ENCODE data around the gene JPH4. TPM values are rescaled to one million over a fixed set of nuclear protein-coding genes. Genes with fewer than 3 reads are reported as not detected.

The JPH4 gene
- polyA plus RNA-seq, 1 of the 3 experiments (the other 2 are of a cell fraction): 8.7 TPM

DNA sequence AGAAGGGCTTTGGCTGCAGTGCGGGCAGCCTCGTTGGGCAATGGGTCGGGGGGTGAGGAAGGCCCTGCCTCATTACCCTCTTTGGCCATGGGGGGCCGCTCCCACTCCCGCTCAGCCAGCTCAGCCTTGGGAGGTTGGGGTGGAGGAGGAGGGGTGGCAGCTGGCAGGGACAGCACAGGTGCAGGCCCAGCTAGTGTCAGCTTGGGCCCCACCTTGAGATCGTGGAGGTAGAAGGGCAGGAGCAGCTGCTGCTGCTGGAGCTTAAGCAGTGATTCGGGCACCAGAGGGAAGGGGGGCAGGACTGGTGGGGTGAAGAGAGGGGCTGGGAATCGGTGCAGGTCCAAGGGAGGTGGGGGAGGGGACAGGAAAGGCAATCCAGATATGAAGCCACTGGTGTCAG lies 53.0 kb downstream of the JPH4 start:
- POLR2A ChIA-PET: no interaction called here
- WGBS (ENCODE audit: low lambda C conversion rate): 58% methylated on average over 3 of the region's 8 CpGs
- DNase-seq: no peak

DNA sequence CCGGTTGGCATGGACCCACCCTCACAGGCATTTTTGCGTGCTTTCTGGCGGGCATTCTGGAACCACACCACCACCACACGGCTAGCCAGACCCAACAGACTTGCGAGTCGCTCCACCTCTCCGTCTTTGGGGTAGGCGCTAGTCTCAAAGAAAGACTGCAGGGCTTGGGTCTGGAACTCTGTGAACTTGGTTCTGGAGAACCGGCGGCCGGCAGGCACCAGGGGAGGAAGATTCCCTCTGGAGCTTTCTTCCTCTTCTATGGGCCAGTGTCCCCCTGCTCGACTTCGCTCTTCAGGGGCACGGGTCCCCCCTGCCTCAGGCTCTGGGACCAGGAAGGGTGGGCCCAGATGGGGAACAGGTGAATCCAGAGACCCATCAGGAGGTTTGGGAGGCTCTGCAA lies 53.6 kb downstream of the JPH4 start:
- no peaks in the 10 kb centered on the region for H3K9me2 ChIP-seq
- no peak overlapping the region for H3K4me2 ChIP-seq
- DNase-seq: no peak
- H3K27me3 ChIP-seq (ENCODE audit: insufficient read depth): no peaks in the 10 kb centered on the region
- no peak overlapping the region for H2AFZ ChIP-seq (ENCODE audit: low read depth)
- H4K20me1 ChIP-seq (ENCODE audit: insufficient read depth): no peaks in the 10 kb centered on the region
- no peaks in the 10 kb centered on the region for H3F3A ChIP-seq (replicated peaks; ENCODE audit: insufficient read depth)
- peaks cover 0 to 8% of the 10 kb centered on the region in 2 experiments for H3K36me3 ChIP-seq (replicated peaks in 1 of 2; ENCODE audit: control insufficient read depth in 1 of 2, insufficient read depth in 2 of 2, low read length in 1 of 2)
- H3K4me1 ChIP-seq (ENCODE audit: control insufficient read depth in 1 of 2, insufficient read depth in 2 of 2, low read depth in 1 of 2, low read length in 1 of 2): peaks cover 0 to 4% of the 10 kb centered on the region in 2 experiments; a peak in 1 of 4 replicates
- 93% methylated on average over 10 of the region's 14 CpGs for WGBS (ENCODE audit: low lambda C conversion rate)
- H3K4me3 ChIP-seq (ENCODE audit: low read depth in 2 of 2, low read length in 1 of 2): no peak overlapping the region
- ChIA-PET POLR2A (interaction anchor here (0.7 kb wide), 1 partner anchor 800 kb away, joined by 3 read pairs; no protein-coding TSS in a partner anchor), CTCF (interaction anchor here (0.8 to 11.4 kb wide), 5 partner anchors 12 to 46 kb away, joined by 3 to 74 read pairs (median 5); no protein-coding TSS in a partner anchor)
- H3K9me3 ChIP-seq: no peaks in the 10 kb centered on the region
- no peaks in the 10 kb centered on the region for H3K79me2 ChIP-seq (ENCODE audit: insufficient read depth)
- H3K27ac ChIP-seq (ENCODE audit: low read depth in 2 of 2, low read length in 1 of 2): no peak overlapping the region
- no peak overlapping the region for H3K9ac ChIP-seq
- TF ChIP-seq, protein P1, sequence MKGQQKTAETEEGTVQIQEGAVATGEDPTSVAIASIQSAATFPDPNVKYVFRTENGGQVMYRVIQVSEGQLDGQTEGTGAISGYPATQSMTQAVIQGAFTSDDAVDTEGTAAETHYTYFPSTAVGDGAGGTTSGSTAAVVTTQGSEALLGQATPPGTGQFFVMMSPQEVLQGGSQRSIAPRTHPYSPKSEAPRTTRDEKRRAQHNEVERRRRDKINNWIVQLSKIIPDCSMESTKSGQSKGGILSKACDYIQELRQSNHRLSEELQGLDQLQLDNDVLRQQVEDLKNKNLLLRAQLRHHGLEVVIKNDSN (IDR thresholded peaks at IDR 0.05; ENCODE audit: borderline replicate concordance, low read depth): no peak
- TF ChIP-seq RAD21 (IDR thresholded peaks at IDR 0.05; ENCODE audit: low read length) (no peak), RFX5 (IDR thresholded peaks at IDR 0.05; ENCODE audit: low read length) (no peak), GATA2 (CRISPR knock-in tag; IDR thresholded peaks at IDR 0.05) (no peak), RCOR1 (IDR thresholded peaks at IDR 0.05; ENCODE audit: low read length) (no peak), TEAD4 (IDR thresholded peaks at IDR 0.05; ENCODE audit: borderline replicate concordance, insufficient read depth) (no peak), ELF1 (IDR thresholded peaks at IDR 0.05) (no peak), SIN3A (IDR thresholded peaks at IDR 0.05; ENCODE audit: borderline replicate concordance, low read depth, low read length) (no peak)
- TF ChIP-seq, protein P2, sequence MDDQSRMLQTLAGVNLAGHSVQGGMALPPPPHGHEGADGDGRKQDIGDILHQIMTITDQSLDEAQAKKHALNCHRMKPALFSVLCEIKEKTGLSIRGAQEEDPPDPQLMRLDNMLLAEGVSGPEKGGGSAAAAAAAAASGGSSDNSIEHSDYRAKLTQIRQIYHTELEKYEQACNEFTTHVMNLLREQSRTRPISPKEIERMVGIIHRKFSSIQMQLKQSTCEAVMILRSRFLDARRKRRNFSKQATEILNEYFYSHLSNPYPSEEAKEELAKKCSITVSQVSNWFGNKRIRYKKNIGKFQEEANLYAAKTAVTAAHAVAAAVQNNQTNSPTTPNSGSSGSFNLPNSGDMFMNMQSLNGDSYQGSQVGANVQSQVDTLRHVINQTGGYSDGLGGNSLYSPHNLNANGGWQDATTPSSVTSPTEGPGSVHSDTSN (IDR thresholded peaks at IDR 0.05): no peak
- TF ChIP-seq, protein P3, sequence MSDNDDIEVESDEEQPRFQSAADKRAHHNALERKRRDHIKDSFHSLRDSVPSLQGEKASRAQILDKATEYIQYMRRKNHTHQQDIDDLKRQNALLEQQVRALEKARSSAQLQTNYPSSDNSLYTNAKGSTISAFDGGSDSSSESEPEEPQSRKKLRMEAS (IDR thresholded peaks at IDR 0.05; ENCODE audit: low read depth): no peak
- TF ChIP-seq, protein P4, sequence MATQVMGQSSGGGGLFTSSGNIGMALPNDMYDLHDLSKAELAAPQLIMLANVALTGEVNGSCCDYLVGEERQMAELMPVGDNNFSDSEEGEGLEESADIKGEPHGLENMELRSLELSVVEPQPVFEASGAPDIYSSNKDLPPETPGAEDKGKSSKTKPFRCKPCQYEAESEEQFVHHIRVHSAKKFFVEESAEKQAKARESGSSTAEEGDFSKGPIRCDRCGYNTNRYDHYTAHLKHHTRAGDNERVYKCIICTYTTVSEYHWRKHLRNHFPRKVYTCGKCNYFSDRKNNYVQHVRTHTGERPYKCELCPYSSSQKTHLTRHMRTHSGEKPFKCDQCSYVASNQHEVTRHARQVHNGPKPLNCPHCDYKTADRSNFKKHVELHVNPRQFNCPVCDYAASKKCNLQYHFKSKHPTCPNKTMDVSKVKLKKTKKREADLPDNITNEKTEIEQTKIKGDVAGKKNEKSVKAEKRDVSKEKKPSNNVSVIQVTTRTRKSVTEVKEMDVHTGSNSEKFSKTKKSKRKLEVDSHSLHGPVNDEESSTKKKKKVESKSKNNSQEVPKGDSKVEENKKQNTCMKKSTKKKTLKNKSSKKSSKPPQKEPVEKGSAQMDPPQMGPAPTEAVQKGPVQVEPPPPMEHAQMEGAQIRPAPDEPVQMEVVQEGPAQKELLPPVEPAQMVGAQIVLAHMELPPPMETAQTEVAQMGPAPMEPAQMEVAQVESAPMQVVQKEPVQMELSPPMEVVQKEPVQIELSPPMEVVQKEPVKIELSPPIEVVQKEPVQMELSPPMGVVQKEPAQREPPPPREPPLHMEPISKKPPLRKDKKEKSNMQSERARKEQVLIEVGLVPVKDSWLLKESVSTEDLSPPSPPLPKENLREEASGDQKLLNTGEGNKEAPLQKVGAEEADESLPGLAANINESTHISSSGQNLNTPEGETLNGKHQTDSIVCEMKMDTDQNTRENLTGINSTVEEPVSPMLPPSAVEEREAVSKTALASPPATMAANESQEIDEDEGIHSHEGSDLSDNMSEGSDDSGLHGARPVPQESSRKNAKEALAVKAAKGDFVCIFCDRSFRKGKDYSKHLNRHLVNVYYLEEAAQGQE (IDR thresholded peaks at IDR 0.05; ENCODE audit: low read depth, low read length): no peak

More for the DNA sequence above, 53.0 kb downstream of the JPH4 start:
- H3K4me3 ChIP-seq (ENCODE audit: low read depth in 2 of 2, low read length in 1 of 2): no peak overlapping the region
- no peak for TF ChIP-seq RAD21 (IDR thresholded peaks at IDR 0.05; ENCODE audit: low read length)
- TF ChIP-seq, protein P1 (IDR thresholded peaks at IDR 0.05; ENCODE audit: borderline replicate concordance, low read depth): no peak
- no peak for TF ChIP-seq JUND (IDR thresholded peaks at IDR 0.05)
- no peak for TF ChIP-seq TCF12 (IDR thresholded peaks at IDR 0.05)
- TF ChIP-seq CHD2 (IDR thresholded peaks at IDR 0.05; ENCODE audit: low read length, partially characterized antibody): no peak
- TF ChIP-seq MXI1 (IDR thresholded peaks at IDR 0.05; ENCODE audit: low read depth, low read length): no peak
- no peak for TF ChIP-seq GATA2 (CRISPR knock-in tag; IDR thresholded peaks at IDR 0.05)
- TF ChIP-seq TEAD4 (IDR thresholded peaks at IDR 0.05; ENCODE audit: borderline replicate concordance, insufficient read depth): no peak
- TF ChIP-seq NRF1 (IDR thresholded peaks at IDR 0.05; ENCODE audit: low read depth, low read length): no peak
- TF ChIP-seq, protein P5, sequence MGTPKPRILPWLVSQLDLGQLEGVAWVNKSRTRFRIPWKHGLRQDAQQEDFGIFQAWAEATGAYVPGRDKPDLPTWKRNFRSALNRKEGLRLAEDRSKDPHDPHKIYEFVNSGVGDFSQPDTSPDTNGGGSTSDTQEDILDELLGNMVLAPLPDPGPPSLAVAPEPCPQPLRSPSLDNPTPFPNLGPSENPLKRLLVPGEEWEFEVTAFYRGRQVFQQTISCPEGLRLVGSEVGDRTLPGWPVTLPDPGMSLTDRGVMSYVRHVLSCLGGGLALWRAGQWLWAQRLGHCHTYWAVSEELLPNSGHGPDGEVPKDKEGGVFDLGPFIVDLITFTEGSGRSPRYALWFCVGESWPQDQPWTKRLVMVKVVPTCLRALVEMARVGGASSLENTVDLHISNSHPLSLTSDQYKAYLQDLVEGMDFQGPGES (IDR thresholded peaks at IDR 0.05; ENCODE audit: low read depth, low read length): no peak
- TF ChIP-seq FOSL2 (IDR thresholded peaks at IDR 0.05; ENCODE audit: borderline replicate concordance, low read depth): no peak
- TF ChIP-seq POLR2AphosphoS5 (IDR thresholded peaks at IDR 0.05; ENCODE audit: low read depth, low read length): no peak
- H3K9ac ChIP-seq: no peak overlapping the region
- H3K4me2 ChIP-seq: no peak overlapping the region
- no peaks in the 10 kb centered on the region for H3F3A ChIP-seq (replicated peaks; ENCODE audit: insufficient read depth)
- peaks cover 0 to 4% of the 10 kb centered on the region in 2 experiments; a peak in 1 of 4 replicates for H3K4me1 ChIP-seq (ENCODE audit: control insufficient read depth in 1 of 2, insufficient read depth in 2 of 2, low read depth in 1 of 2, low read length in 1 of 2)
- CTCF ChIA-PET: interaction anchor here (0.8 to 11.4 kb wide), 5 partner anchors 12 to 47 kb away, joined by 3 to 74 read pairs (median 5); no protein-coding TSS in a partner anchor
- peaks cover 0 to 8% of the 10 kb centered on the region in 2 experiments for H3K36me3 ChIP-seq (replicated peaks in 1 of 2; ENCODE audit: control insufficient read depth in 1 of 2, insufficient read depth in 2 of 2, low read length in 1 of 2)
- no peak overlapping the region for H2AFZ ChIP-seq (ENCODE audit: low read depth)
- H3K79me2 ChIP-seq (ENCODE audit: insufficient read depth): no peaks in the 10 kb centered on the region
- no peaks in the 10 kb centered on the region for H3K27me3 ChIP-seq (ENCODE audit: insufficient read depth)
- H3K9me2 ChIP-seq: no peaks in the 10 kb centered on the region
- H3K27ac ChIP-seq (ENCODE audit: low read depth in 2 of 2, low read length in 1 of 2): no peak overlapping the region
- no peaks in the 10 kb centered on the region for H4K20me1 ChIP-seq (ENCODE audit: insufficient read depth)
- H3K9me3 ChIP-seq: no peaks in the 10 kb centered on the region
